Esophagus squamous epithelium (tissue), 4 donors: Measurements from ENCODE around the gene PIK3C2G.

Experiments used
- POLR2A ChIP-seq, 4 donors: fragments of 450-650 bp; IDR thresholded peaks; one replicate each; pipeline ENCODE4 v1.6.1; 2017; ENCODE audit warnings: antibody characterized with exemption in 4 of 4, mild to moderate bottlenecking in 4 of 4, moderate library complexity in 3 of 4
- TF ChIP-seq, protein P1 (sequence below), 6 experiments: fragments of 450-650 bp in 4 of 6; fragments of 200-600 bp in 2 of 6; sonication (generic) in 2 of 6; IDR thresholded peaks; one replicate each; pipeline ENCODE4 v1.5.1; 2016 to 2019; ENCODE audit warnings: antibody characterized with exemption in 6 of 6, mild to moderate bottlenecking in 4 of 6, moderate library complexity in 4 of 6

DNA sequence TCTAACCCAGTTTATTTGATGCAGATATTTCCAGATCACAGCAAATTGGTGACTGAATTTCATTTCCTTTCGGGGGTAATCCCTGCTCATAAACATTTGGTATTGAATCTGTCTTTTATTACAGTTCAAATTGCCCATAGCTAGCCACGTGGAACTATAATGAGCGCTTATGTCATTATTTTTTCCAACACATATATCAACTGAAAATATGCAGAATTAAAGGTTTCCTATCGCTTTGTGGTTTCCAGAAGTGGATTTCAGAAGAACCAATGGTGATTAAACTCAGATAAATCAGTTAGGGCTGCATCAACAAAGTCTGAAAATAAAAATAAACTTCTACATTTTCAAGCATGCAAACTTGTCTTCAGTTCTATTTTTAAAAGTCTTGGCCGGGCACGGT lies 111.9 kb downstream of the PIK3C2G start:
- TF ChIP-seq, protein P1, sequence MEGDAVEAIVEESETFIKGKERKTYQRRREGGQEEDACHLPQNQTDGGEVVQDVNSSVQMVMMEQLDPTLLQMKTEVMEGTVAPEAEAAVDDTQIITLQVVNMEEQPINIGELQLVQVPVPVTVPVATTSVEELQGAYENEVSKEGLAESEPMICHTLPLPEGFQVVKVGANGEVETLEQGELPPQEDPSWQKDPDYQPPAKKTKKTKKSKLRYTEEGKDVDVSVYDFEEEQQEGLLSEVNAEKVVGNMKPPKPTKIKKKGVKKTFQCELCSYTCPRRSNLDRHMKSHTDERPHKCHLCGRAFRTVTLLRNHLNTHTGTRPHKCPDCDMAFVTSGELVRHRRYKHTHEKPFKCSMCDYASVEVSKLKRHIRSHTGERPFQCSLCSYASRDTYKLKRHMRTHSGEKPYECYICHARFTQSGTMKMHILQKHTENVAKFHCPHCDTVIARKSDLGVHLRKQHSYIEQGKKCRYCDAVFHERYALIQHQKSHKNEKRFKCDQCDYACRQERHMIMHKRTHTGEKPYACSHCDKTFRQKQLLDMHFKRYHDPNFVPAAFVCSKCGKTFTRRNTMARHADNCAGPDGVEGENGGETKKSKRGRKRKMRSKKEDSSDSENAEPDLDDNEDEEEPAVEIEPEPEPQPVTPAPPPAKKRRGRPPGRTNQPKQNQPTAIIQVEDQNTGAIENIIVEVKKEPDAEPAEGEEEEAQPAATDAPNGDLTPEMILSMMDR (IDR thresholded peaks at IDR 0.05) = no peak
- no peak for TF ChIP-seq POLR2A (IDR thresholded peaks at IDR 0.05)
